ENCODE results near the gene ANGEL2. TPM values are rescaled to one million over a fixed set of nuclear protein-coding genes. Genes with fewer than 3 reads are reported as not detected.
A peak's percentile ranks its signal among the peaks of the same experiment; 100 is the strongest.

The ANGEL2 gene
- total RNA-seq, 4 donors from 2014 or later, result 37.1 to 79.9 (median 59.4) TPM

DNA sequence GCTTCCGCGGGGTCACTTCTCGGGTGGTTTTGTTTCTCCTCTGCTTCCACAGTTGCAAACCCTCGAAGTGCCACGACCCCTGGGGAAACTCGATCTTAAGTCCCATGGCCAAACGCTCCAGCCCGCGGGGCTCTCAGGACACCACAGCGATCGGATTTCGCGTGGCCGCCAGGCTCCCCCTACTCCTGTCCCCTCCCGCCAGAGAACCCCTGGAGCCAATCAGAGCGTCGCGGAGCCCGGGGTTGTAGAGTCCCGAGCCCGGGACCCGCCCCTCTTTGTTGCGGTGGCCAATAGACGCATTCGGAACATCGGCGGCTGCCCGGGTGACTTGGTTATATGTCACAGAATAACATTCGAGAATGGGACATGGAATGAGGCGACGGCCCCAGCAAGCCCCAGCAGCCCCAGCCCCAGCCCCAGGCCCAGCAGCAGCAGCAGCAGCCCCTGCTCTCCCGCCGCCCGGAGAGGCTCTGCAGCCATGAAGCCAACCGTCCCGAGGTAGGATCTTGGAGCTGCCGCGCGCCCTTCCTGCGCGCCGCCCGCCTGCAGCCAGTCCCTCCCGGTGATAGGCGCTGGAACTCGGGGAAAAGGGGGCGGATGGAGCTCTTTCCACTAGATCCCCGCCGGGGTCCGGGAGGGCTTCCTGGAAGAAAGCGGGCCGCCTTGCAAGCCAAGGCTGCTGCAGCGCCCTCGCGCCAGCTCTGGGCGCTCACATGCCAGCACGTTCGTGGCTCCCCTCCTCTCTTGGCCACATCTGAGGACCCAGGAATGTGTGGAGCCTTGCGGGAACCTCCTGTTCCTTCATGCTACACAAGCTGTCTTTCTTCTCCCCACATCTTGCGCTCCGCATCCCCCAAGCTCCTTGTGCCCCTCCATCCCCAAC is 65.2 kb downstream of the ANGEL2 start, which contains the start of gene VASH2:
VASH2 (plus strand) TSS at position 299 of the 883 bp plus-strand sequence. CDS start 1,002 bp downstream, outside the sequence.
- H3K4me3 ChIP-seq, result peak within 1 kb of the TSS; percentile 33 to 63
- no peaks in the 10 kb centered on the region for H3K27me3 ChIP-seq
- no peaks in the 10 kb centered on the region for H3K9me3 ChIP-seq
- no peaks in the 10 kb centered on the region for H3K36me3 ChIP-seq
- peak within 1 kb of the TSS; percentile 2 to 30 for H3K27ac ChIP-seq
- intact Hi-C loops (cut with DNase I; ENCODE audit: low total_unique reads), result no loop called here
- peak; percentile 79 to 85 for DNase-seq
- H3K4me1 ChIP-seq, result no peaks in the 10 kb centered on the region
- TF ChIP-seq CTCF (IDR thresholded peaks at IDR 0.05), result no peak
- TF ChIP-seq POLR2A (IDR thresholded peaks at IDR 0.05), result peak in 1 of 2 donors; percentile 21

DNA sequence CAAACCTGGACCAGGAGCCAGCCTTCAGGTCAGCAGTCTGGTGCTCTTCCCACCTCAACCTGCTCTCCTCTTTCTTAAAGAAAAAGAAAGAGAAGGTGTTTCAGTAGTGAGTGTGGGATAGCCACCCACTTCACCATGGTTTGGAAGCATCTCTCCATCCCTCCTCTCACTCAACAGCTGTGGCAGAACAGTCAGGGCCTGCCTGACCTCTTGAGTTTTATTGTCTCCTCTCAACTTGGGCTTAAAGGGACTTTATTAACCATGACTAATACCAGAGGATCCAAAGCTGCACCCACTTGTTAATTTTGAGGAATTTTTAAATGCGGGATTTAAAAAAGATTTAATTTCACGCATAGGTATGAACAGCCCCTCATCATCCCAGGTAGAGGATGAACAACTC is 65.9 kb downstream of the ANGEL2 start:
- Histone ChIP-seq H3K4me1 (no peaks in the 10 kb centered on the region), H3K9me3 (no peaks in the 10 kb centered on the region), H3K4me3 (peak overlapping the region; percentile 33 to 63), H3K36me3 (no peaks in the 10 kb centered on the region), H3K27ac (peak overlapping the region in 1 of 2 donors; percentile 6), H3K27me3 (no peaks in the 10 kb centered on the region)
- TF ChIP-seq POLR2A (IDR thresholded peaks at IDR 0.05) (no peak), CTCF (IDR thresholded peaks at IDR 0.05) (no peak)
- DNase-seq, result no peak
- intact Hi-C loops (cut with DNase I; ENCODE audit: low total_unique reads), result no loop called here

DNA sequence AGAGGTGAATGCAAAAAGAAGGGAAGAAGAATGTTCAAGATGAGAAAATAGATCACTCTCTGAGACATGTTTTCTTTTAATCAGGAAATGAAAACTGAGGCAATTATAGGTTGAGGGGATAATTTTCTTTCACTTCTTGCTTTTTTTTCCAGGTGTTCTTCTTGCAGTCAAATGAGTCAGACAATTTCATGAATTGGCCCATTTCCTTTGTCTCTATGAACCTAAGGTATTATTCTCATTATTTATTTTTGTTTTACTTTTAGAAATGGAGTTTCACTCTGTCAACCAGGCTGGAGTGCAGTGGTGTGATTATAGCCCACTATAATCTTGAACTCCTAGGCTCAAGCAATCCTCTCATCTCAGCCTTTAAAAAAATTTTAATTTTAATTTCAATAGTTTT is 68.8 kb downstream of the ANGEL2 start:
- intact Hi-C loops (cut with DNase I; ENCODE audit: low total_unique reads), result no loop called here
- Histone ChIP-seq H3K4me3 (no peak overlapping the region), H3K27ac (no peak overlapping the region), H3K27me3 (no peaks in the 10 kb centered on the region), H3K4me1 (no peaks in the 10 kb centered on the region), H3K36me3 (no peaks in the 10 kb centered on the region), H3K9me3 (no peaks in the 10 kb centered on the region)
- DNase-seq, result no peak
- TF ChIP-seq POLR2A (IDR thresholded peaks at IDR 0.05) (no peak), CTCF (IDR thresholded peaks at IDR 0.05) (no peak)

- H3K36me3 ChIP-seq, result no peaks in the 10 kb centered on the region
- H3K27ac ChIP-seq, result no peak overlapping the region
- no peak for TF ChIP-seq CTCF (IDR thresholded peaks at IDR 0.05)
- no peak for TF ChIP-seq POLR2A (IDR thresholded peaks at IDR 0.05)
- intact Hi-C loops (cut with DNase I; ENCODE audit: low total_unique reads), result no loop called here
- no peak for DNase-seq
- H3K9me3 ChIP-seq, result no peaks in the 10 kb centered on the region
- H3K4me3 ChIP-seq, result no peak overlapping the region
- no peaks in the 10 kb centered on the region for H3K4me1 ChIP-seq
- no peaks in the 10 kb centered on the region for H3K27me3 ChIP-seq
These were observed 70.1 kb downstream of the ANGEL2 start for GRCh38 chr1:212945463-212946160.

- no peaks in the 10 kb centered on the region for H3K4me1 ChIP-seq
- intact Hi-C loops (cut with DNase I; ENCODE audit: low total_unique reads), result no loop called here
These were observed 70.6 kb downstream of the ANGEL2 start for GRCh38 chr1:212945056-212945455.

More at GRCh38 chr1:212945056-212945455, 70.6 kb downstream of the ANGEL2 start:
- no peak for DNase-seq
- no peak overlapping the region for H3K4me3 ChIP-seq
- no peak overlapping the region for H3K27ac ChIP-seq
- no peak for TF ChIP-seq POLR2A (IDR thresholded peaks at IDR 0.05)
- no peak for TF ChIP-seq CTCF (IDR thresholded peaks at IDR 0.05)
- H3K36me3 ChIP-seq, result no peaks in the 10 kb centered on the region
- no peaks in the 10 kb centered on the region for H3K9me3 ChIP-seq
- H3K27me3 ChIP-seq, result no peaks in the 10 kb centered on the region

All from uterus (tissue), 4 donors.